HEK293 (cell line): ENCODE measurements around the gene AXL.

ENCODE experiments used
- CTCF ChIA-PET: fragments of 350-600 bp; formaldehyde crosslinking; extraction: SDS; loops from one replicate; lab custom pipeline; 2021; ENCODE audit warnings: antibody characterized with exemption; lab: Yijun Ruan, JAX
- POLR2A ChIA-PET: fragments of 300-600 bp; formaldehyde crosslinking; extraction: SDS; loops from one replicate; lab custom pipeline; 2020; ENCODE audit warnings: antibody characterized with exemption, inconsistent platforms; lab: Yijun Ruan, JAX
- H3K27ac ChIP-seq: fragments of 200-500 bp; sonication (Bioruptor generic); 2 replicates; pipeline ENCODE4 v1.5.1; 2014; ENCODE audit warnings: low read depth, low read length, control low read depth, inconsistent platforms; ENCODE audit errors: extremely low read depth
- H3K36me3 ChIP-seq, 2 experiments: fragments of 200-500 bp in 1 of 2; sonication (Bioruptor generic) in 1 of 2; 1 replicate in 1 of 2; 2 replicates in 1 of 2; pipeline ENCODE4 v1.5.1; 2014 to 2017; ENCODE audit warnings: inconsistent platforms in 2 of 2, low read length in 2 of 2; ENCODE audit not compliant: control insufficient read depth in 2 of 2, insufficient read depth in 1 of 2
- H3K4me1 ChIP-seq: fragments of 200-500 bp; sonication (Bioruptor generic); 2 replicates; pipeline ENCODE4 v1.5.1; 2014; ENCODE audit warnings: mild to moderate bottlenecking, low read length, inconsistent platforms; ENCODE audit not compliant: control insufficient read depth, insufficient read depth
- H3K4me3 ChIP-seq: 2 replicates; pipeline ENCODE4 v1.5.1; 2011; ENCODE audit warnings: low read depth, mild to moderate bottlenecking, control low read depth, low read length, moderate library complexity
- H3K9me3 ChIP-seq: fragments of 200-500 bp; sonication (Bioruptor generic); 2 replicates; pipeline ENCODE4 v1.5.1; 2014; ENCODE audit warnings: low read depth, low read length, inconsistent platforms; ENCODE audit not compliant: control insufficient read depth, insufficient read depth
- FEZF1 ChIP-seq: fragments of 450-650 bp; formaldehyde crosslinking; IDR thresholded peaks from 2 replicates; pipeline ENCODE4 v1.5.1; 2016; ENCODE audit warnings: missing biosample characterization, missing genetic modification characterization
- GLIS2 ChIP-seq: fragments of 450-650 bp; formaldehyde crosslinking; IDR thresholded peaks from 2 replicates; pipeline ENCODE4 v1.5.1; 2016; ENCODE audit warnings: missing biosample characterization, missing genetic modification characterization
- SP7 ChIP-seq: fragments of 450-650 bp; formaldehyde crosslinking; IDR thresholded peaks from 2 replicates; pipeline ENCODE4 v1.5.1; 2016; ENCODE audit warnings: missing biosample characterization, missing genetic modification characterization
- ZNF138 ChIP-seq: fragments of 450-650 bp; formaldehyde crosslinking; IDR thresholded peaks from 2 replicates; pipeline ENCODE4 v1.5.1; 2016; ENCODE audit warnings: missing biosample characterization, missing genetic modification characterization, borderline replicate concordance
- ZNF157 ChIP-seq: fragments of 450-650 bp; formaldehyde crosslinking; IDR thresholded peaks from 2 replicates; pipeline ENCODE4 v1.5.1; 2016; ENCODE audit warnings: missing biosample characterization, missing genetic modification characterization
- ZNF174 ChIP-seq: fragments of 450-650 bp; formaldehyde crosslinking; IDR thresholded peaks from 2 replicates; pipeline ENCODE4 v1.5.0; 2017; ENCODE audit warnings: missing biosample characterization, mild to moderate bottlenecking, missing genetic modification characterization
- ZNF266 ChIP-seq: fragments of 450-650 bp; formaldehyde crosslinking; IDR thresholded peaks from 2 replicates; pipeline ENCODE4 v1.5.1; 2016; ENCODE audit warnings: missing biosample characterization, missing genetic modification characterization, low read depth
- ZNF274 ChIP-seq, 2 experiments: fragments of 200-500 bp in 1 of 2; fragments of 450-650 bp in 1 of 2; sonication (Bioruptor generic) in 1 of 2; formaldehyde crosslinking in 1 of 2; IDR thresholded peaks; 2 replicates each; pipeline versions ENCODE4 v1.5.1 to v1.6.1; 2014 to 2016; ENCODE audit warnings: borderline replicate concordance in 1 of 2, inconsistent platforms in 1 of 2, low read length in 1 of 2, missing biosample characterization in 1 of 2, missing genetic modification characterization in 1 of 2
- ZNF324 ChIP-seq: fragments of 450-650 bp; formaldehyde crosslinking; IDR thresholded peaks from 2 replicates; pipeline ENCODE4 v1.5.1; 2016; ENCODE audit warnings: missing biosample characterization, missing genetic modification characterization
- ZNF354C ChIP-seq: fragments of 450-650 bp; formaldehyde crosslinking; IDR thresholded peaks from 2 replicates; pipeline ENCODE4 v1.5.1; 2016; ENCODE audit warnings: missing biosample characterization, missing genetic modification characterization, low read depth, borderline replicate concordance
- ZNF404 ChIP-seq: fragments of 450-650 bp; formaldehyde crosslinking; IDR thresholded peaks from 2 replicates; pipeline ENCODE4 v1.5.1; 2017; ENCODE audit warnings: missing biosample characterization, missing genetic modification characterization
- ZNF423 ChIP-seq: fragments of 450-650 bp; formaldehyde crosslinking; IDR thresholded peaks from 2 replicates; pipeline ENCODE4 v1.5.1; 2016; ENCODE audit warnings: missing biosample characterization, missing genetic modification characterization
- ZNF549 ChIP-seq: fragments of 450-650 bp; IDR thresholded peaks from 2 replicates; pipeline ENCODE4 v1.5.1; 2018; ENCODE audit warnings: missing biosample characterization, missing genetic modification characterization, mild to moderate bottlenecking, inconsistent platforms, moderate library complexity
- ZSCAN16 ChIP-seq: fragments of 450-650 bp; formaldehyde crosslinking; IDR thresholded peaks from 2 replicates; pipeline ENCODE4 v1.5.1; 2016; ENCODE audit warnings: missing biosample characterization, missing genetic modification characterization
- TF ChIP-seq, protein P1 (sequence below): fragments of 450-650 bp; formaldehyde crosslinking; IDR thresholded peaks from 2 replicates; pipeline ENCODE4 v1.5.1; 2016; ENCODE audit warnings: missing biosample characterization, missing genetic modification characterization
- TF ChIP-seq, protein P2 (sequence below): fragments of 450-650 bp; formaldehyde crosslinking; IDR thresholded peaks from 2 replicates; pipeline ENCODE4 v1.5.1; 2016; ENCODE audit warnings: missing biosample characterization, missing genetic modification characterization
- TF ChIP-seq, protein P3 (sequence below): fragments of 450-650 bp; formaldehyde crosslinking; IDR thresholded peaks from 2 replicates; pipeline ENCODE4 v1.5.1; 2017; ENCODE audit warnings: missing biosample characterization, missing genetic modification characterization
- TF ChIP-seq, protein P4 (sequence below): fragments of 450-650 bp; formaldehyde crosslinking; conservative IDR thresholded peaks from 2 replicates; pipeline ENCODE4 v1.5.1; 2016; ENCODE audit warnings: low read depth, missing biosample characterization, missing genetic modification characterization
- TF ChIP-seq, protein P5 (sequence below): fragments of 450-650 bp; formaldehyde crosslinking; IDR thresholded peaks from 2 replicates; pipeline ENCODE4 v1.5.1; 2016; ENCODE audit warnings: missing biosample characterization, missing genetic modification characterization, borderline replicate concordance

Gene AXL

DNA sequence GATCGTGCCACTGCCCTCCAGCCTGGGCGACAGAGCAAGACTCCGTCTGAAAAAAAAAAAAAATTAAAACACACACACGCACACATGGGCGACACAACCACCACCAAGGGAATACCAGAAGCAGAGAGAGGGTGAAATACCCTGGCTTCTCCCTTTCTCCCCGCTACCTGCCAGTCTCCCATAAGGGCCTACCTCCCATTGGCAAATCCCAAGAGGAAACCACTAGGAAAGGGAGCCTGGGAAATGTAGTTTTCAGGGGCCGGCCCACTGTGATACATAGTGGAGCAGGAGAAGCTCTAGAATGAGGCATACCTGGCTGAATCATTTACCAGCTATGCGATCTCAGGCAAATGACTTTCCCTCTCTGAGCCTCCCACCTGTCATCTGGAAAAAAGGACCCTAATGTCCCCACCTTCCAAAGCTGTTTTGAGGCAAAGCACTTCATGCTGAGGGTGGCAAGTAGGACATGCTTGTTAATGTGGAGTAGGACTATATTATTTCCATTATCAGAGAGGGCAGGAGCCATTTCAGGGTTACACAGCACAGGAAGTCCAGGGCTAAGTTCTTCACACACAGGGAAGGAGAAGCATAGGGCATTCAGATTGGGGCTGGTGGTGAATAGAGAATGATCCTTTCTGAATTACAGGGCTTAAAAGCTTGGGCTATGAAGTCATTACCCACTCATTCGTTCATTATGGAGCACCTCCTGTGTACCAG is 30.8 kb downstream of the AXL start:
- ChIA-PET CTCF (interaction anchor here (0.9 to 2.9 kb wide), 5 partner anchors 11 to 123 kb away, joined by 3 to 15 read pairs (median 4); partner anchors contain the start of gene HNRNPUL1), POLR2A (interaction anchor here (0.6 to 0.9 kb wide), 3 partner anchors 13 to 24 kb away, joined by 3 read pairs; partner anchors contain the start of gene HNRNPUL1)
- no peaks in the 10 kb centered on the region for H3K9me3 ChIP-seq
- no peak overlapping the region for H3K4me3 ChIP-seq
- no peak overlapping the region for H3K27ac ChIP-seq
- no peaks in the 10 kb centered on the region for H3K4me1 ChIP-seq
- H3K36me3 ChIP-seq: no peaks in the 10 kb centered on the region
- TF ChIP-seq, protein P1, sequence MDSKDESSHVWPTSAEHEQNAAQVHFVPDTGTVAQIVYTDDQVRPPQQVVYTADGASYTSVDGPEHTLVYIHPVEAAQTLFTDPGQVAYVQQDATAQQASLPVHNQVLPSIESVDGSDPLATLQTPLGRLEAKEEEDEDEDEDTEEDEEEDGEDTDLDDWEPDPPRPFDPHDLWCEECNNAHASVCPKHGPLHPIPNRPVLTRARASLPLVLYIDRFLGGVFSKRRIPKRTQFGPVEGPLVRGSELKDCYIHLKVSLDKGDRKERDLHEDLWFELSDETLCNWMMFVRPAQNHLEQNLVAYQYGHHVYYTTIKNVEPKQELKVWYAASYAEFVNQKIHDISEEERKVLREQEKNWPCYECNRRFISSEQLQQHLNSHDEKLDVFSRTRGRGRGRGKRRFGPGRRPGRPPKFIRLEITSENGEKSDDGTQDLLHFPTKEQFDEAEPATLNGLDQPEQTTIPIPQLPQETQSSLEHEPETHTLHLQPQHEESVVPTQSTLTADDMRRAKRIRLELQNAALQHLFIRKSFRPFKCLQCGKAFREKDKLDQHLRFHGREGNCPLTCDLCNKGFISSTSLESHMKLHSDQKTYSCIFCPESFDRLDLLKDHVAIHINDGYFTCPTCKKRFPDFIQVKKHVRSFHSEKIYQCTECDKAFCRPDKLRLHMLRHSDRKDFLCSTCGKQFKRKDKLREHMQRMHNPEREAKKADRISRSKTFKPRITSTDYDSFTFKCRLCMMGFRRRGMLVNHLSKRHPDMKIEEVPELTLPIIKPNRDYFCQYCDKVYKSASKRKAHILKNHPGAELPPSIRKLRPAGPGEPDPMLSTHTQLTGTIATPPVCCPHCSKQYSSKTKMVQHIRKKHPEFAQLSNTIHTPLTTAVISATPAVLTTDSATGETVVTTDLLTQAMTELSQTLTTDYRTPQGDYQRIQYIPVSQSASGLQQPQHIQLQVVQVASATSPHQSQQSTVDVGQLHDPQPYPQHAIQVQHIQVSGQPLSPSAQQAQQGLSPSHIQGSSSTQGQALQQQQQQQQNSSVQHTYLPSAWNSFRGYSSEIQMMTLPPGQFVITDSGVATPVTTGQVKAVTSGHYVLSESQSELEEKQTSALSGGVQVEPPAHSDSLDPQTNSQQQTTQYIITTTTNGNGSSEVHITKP (tag by site-specific recombination): peak; percentile 76
- no peak for TF ChIP-seq ZNF354C
- TF ChIP-seq GLIS2 (tag by site-specific recombination): no peak
- TF ChIP-seq, protein P2, sequence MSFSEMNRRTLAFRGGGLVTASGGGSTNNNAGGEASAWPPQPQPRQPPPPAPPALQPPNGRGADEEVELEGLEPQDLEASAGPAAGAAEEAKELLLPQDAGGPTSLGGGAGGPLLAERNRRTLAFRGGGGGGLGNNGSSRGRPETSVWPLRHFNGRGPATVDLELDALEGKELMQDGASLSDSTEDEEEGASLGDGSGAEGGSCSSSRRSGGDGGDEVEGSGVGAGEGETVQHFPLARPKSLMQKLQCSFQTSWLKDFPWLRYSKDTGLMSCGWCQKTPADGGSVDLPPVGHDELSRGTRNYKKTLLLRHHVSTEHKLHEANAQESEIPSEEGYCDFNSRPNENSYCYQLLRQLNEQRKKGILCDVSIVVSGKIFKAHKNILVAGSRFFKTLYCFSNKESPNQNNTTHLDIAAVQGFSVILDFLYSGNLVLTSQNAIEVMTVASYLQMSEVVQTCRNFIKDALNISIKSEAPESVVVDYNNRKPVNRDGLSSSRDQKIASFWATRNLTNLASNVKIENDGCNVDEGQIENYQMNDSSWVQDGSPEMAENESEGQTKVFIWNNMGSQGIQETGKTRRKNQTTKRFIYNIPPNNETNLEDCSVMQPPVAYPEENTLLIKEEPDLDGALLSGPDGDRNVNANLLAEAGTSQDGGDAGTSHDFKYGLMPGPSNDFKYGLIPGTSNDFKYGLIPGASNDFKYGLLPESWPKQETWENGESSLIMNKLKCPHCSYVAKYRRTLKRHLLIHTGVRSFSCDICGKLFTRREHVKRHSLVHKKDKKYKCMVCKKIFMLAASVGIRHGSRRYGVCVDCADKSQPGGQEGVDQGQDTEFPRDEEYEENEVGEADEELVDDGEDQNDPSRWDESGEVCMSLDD (tag by site-specific recombination): no peak
- TF ChIP-seq ZNF549 (tag by site-specific recombination): no peak
- TF ChIP-seq ZNF274 (IDR thresholded peaks at IDR 0.05; ENCODE audit: low read length): no peak
- TF ChIP-seq ZNF274 (tag by site-specific recombination; IDR thresholded peaks at IDR 0.05; ENCODE audit: borderline replicate concordance): no peak
- TF ChIP-seq ZNF404 (tag by site-specific recombination): no peak
- TF ChIP-seq, protein P3, sequence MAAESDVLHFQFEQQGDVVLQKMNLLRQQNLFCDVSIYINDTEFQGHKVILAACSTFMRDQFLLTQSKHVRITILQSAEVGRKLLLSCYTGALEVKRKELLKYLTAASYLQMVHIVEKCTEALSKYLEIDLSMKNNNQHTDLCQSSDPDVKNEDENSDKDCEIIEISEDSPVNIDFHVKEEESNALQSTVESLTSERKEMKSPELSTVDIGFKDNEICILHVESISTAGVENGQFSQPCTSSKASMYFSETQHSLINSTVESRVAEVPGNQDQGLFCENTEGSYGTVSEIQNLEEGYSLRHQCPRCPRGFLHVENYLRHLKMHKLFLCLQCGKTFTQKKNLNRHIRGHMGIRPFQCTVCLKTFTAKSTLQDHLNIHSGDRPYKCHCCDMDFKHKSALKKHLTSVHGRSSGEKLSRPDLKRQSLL: peak; percentile 16; the same call in 1 of the 2 replicates
- no peak for TF ChIP-seq FEZF1 (tag by site-specific recombination)
- TF ChIP-seq ZNF266 (tag by site-specific recombination): no peak
- TF ChIP-seq, protein P4, sequence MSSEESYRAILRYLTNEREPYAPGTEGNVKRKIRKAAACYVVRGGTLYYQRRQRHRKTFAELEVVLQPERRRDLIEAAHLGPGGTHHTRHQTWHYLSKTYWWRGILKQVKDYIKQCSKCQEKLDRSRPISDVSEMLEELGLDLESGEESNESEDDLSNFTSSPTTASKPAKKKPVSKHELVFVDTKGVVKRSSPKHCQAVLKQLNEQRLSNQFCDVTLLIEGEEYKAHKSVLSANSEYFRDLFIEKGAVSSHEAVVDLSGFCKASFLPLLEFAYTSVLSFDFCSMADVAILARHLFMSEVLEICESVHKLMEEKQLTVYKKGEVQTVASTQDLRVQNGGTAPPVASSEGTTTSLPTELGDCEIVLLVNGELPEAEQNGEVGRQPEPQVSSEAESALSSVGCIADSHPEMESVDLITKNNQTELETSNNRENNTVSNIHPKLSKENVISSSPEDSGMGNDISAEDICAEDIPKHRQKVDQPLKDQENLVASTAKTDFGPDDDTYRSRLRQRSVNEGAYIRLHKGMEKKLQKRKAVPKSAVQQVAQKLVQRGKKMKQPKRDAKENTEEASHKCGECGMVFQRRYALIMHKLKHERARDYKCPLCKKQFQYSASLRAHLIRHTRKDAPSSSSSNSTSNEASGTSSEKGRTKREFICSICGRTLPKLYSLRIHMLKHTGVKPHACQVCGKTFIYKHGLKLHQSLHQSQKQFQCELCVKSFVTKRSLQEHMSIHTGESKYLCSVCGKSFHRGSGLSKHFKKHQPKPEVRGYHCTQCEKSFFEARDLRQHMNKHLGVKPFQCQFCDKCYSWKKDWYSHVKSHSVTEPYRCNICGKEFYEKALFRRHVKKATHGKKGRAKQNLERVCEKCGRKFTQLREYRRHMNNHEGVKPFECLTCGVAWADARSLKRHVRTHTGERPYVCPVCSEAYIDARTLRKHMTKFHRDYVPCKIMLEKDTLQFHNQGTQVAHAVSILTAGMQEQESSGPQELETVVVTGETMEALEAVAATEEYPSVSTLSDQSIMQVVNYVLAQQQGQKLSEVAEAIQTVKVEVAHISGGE (tag by site-specific recombination): peak; percentile 84
- no peak for TF ChIP-seq ZSCAN16 (tag by site-specific recombination)
- no peak for TF ChIP-seq ZNF157 (tag by site-specific recombination)
- TF ChIP-seq ZNF423: no peak
- TF ChIP-seq ZNF174: no peak
- TF ChIP-seq ZNF324: no peak
- TF ChIP-seq, protein P5, sequence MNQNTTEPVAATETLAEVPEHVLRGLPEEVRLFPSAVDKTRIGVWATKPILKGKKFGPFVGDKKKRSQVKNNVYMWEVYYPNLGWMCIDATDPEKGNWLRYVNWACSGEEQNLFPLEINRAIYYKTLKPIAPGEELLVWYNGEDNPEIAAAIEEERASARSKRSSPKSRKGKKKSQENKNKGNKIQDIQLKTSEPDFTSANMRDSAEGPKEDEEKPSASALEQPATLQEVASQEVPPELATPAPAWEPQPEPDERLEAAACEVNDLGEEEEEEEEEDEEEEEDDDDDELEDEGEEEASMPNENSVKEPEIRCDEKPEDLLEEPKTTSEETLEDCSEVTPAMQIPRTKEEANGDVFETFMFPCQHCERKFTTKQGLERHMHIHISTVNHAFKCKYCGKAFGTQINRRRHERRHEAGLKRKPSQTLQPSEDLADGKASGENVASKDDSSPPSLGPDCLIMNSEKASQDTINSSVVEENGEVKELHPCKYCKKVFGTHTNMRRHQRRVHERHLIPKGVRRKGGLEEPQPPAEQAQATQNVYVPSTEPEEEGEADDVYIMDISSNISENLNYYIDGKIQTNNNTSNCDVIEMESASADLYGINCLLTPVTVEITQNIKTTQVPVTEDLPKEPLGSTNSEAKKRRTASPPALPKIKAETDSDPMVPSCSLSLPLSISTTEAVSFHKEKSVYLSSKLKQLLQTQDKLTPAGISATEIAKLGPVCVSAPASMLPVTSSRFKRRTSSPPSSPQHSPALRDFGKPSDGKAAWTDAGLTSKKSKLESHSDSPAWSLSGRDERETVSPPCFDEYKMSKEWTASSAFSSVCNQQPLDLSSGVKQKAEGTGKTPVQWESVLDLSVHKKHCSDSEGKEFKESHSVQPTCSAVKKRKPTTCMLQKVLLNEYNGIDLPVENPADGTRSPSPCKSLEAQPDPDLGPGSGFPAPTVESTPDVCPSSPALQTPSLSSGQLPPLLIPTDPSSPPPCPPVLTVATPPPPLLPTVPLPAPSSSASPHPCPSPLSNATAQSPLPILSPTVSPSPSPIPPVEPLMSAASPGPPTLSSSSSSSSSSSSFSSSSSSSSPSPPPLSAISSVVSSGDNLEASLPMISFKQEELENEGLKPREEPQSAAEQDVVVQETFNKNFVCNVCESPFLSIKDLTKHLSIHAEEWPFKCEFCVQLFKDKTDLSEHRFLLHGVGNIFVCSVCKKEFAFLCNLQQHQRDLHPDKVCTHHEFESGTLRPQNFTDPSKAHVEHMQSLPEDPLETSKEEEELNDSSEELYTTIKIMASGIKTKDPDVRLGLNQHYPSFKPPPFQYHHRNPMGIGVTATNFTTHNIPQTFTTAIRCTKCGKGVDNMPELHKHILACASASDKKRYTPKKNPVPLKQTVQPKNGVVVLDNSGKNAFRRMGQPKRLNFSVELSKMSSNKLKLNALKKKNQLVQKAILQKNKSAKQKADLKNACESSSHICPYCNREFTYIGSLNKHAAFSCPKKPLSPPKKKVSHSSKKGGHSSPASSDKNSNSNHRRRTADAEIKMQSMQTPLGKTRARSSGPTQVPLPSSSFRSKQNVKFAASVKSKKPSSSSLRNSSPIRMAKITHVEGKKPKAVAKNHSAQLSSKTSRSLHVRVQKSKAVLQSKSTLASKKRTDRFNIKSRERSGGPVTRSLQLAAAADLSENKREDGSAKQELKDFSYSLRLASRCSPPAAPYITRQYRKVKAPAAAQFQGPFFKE (tag by site-specific recombination): no peak
- no peak for TF ChIP-seq SP7 (tag by site-specific recombination)
- no peak for TF ChIP-seq ZNF138
